GM12873 (cell line): ENCODE data around the gene SLC16A1.

Experiments used
- CTCF ChIP-seq: IDR thresholded peaks from 2 replicates; pipeline ENCODE4 v1.5.1; 2012; ENCODE audit warnings: low read depth, mild to moderate bottlenecking, moderate library complexity, low read length, control low read depth; ENCODE audit not compliant: insufficient read depth; ENCODE audit errors: missing control alignments

Gene SLC16A1

GRCh38 chr1:112896783-112897182 is 59.2 kb downstream of the SLC16A1 start:
- TF ChIP-seq CTCF: no peak

GRCh38 chr1:112894561-112895011 is 61.4 kb downstream of the SLC16A1 start:
- TF ChIP-seq CTCF: no peak

GRCh38 chr1:112894010-112894292 is 62.0 kb downstream of the SLC16A1 start:
- TF ChIP-seq CTCF: no peak

GRCh38 chr1:112893288-112894009 is 62.5 kb downstream of the SLC16A1 start:
- TF ChIP-seq CTCF: no peak

GRCh38 chr1:112889052-112889768 is 66.8 kb downstream of the SLC16A1 start:
- TF ChIP-seq CTCF: no peak

GRCh38 chr1:112888630-112889029 is 67.4 kb downstream of the SLC16A1 start:
- no peak for TF ChIP-seq CTCF

GRCh38 chr1:112887599-112888283 is 68.3 kb downstream of the SLC16A1 start:
- no peak for TF ChIP-seq CTCF
